Measurements from ENCODE around the gene KRT6C. TPM values are rescaled to one million over a fixed set of nuclear protein-coding genes. Genes with fewer than 3 reads are reported as not detected.

The KRT6C gene
- total and polyA plus RNA-seq, 2 experiments from 2014 or later: not detected

- TF ChIP-seq, protein P1, sequence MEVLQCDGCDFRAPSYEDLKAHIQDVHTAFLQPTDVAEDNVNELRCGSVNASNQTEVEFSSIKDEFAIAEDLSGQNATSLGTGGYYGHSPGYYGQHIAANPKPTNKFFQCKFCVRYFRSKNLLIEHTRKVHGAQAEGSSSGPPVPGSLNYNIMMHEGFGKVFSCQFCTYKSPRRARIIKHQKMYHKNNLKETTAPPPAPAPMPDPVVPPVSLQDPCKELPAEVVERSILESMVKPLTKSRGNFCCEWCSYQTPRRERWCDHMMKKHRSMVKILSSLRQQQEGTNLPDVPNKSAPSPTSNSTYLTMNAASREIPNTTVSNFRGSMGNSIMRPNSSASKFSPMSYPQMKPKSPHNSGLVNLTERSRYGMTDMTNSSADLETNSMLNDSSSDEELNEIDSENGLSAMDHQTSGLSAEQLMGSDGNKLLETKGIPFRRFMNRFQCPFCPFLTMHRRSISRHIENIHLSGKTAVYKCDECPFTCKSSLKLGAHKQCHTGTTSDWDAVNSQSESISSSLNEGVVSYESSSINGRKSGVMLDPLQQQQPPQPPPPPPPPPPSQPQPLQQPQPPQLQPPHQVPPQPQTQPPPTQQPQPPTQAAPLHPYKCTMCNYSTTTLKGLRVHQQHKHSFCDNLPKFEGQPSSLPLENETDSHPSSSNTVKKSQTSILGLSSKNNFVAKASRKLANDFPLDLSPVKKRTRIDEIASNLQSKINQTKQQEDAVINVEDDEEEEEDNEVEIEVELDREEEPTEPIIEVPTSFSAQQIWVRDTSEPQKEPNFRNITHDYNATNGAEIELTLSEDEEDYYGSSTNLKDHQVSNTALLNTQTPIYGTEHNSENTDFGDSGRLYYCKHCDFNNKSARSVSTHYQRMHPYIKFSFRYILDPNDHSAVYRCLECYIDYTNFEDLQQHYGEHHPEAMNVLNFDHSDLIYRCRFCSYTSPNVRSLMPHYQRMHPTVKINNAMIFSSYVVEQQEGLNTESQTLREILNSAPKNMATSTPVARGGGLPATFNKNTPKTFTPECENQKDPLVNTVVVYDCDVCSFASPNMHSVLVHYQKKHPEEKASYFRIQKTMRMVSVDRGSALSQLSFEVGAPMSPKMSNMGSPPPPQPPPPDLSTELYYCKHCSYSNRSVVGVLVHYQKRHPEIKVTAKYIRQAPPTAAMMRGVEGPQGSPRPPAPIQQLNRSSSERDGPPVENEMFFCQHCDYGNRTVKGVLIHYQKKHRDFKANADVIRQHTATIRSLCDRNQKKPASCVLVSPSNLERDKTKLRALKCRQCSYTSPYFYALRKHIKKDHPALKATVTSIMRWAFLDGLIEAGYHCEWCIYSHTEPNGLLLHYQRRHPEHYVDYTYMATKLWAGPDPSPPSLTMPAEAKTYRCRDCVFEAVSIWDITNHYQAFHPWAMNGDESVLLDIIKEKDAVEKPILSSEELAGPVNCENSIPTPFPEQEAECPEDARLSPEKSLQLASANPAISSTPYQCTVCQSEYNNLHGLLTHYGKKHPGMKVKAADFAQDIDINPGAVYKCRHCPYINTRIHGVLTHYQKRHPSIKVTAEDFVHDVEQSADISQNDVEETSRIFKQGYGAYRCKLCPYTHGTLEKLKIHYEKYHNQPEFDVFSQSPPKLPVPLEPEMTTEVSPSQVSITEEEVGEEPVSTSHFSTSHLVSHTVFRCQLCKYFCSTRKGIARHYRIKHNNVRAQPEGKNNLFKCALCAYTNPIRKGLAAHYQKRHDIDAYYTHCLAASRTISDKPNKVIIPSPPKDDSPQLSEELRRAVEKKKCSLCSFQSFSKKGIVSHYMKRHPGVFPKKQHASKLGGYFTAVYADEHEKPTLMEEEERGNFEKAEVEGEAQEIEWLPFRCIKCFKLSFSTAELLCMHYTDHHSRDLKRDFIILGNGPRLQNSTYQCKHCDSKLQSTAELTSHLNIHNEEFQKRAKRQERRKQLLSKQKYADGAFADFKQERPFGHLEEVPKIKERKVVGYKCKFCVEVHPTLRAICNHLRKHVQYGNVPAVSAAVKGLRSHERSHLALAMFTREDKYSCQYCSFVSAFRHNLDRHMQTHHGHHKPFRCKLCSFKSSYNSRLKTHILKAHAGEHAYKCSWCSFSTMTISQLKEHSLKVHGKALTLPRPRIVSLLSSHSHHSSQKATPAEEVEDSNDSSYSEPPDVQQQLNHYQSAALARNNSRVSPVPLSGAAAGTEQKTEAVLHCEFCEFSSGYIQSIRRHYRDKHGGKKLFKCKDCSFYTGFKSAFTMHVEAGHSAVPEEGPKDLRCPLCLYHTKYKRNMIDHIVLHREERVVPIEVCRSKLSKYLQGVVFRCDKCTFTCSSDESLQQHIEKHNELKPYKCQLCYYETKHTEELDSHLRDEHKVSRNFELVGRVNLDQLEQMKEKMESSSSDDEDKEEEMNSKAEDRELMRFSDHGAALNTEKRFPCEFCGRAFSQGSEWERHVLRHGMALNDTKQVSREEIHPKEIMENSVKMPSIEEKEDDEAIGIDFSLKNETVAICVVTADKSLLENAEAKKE (CRISPR knock-in tag; IDR thresholded peaks at IDR 0.05): no peak
- TF ChIP-seq, protein P2, sequence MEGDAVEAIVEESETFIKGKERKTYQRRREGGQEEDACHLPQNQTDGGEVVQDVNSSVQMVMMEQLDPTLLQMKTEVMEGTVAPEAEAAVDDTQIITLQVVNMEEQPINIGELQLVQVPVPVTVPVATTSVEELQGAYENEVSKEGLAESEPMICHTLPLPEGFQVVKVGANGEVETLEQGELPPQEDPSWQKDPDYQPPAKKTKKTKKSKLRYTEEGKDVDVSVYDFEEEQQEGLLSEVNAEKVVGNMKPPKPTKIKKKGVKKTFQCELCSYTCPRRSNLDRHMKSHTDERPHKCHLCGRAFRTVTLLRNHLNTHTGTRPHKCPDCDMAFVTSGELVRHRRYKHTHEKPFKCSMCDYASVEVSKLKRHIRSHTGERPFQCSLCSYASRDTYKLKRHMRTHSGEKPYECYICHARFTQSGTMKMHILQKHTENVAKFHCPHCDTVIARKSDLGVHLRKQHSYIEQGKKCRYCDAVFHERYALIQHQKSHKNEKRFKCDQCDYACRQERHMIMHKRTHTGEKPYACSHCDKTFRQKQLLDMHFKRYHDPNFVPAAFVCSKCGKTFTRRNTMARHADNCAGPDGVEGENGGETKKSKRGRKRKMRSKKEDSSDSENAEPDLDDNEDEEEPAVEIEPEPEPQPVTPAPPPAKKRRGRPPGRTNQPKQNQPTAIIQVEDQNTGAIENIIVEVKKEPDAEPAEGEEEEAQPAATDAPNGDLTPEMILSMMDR (conservative IDR thresholded peaks at IDR 0.05; ENCODE audit: low read depth in 2 of 2): no peak
Observed at GRCh38 chr12:52517888-52518287, 44.3 kb upstream of the KRT6C start (continued).

GRCh38 chr12:52517005-52517835 lies 43.6 kb upstream of the KRT6C start:
- Histone ChIP-seq H3K79me2 (replicated peaks; ENCODE audit: insufficient read depth) (no peaks in the 10 kb centered on the region), H2AFZ (no peak overlapping the region), H3K27ac (ENCODE audit: low read depth) (no peak overlapping the region), H3K36me3 (ENCODE audit: insufficient read depth) (no peaks in the 10 kb centered on the region), H3K4me2 (no peak overlapping the region), H3K27me3 (ENCODE audit: insufficient read depth) (no peaks in the 10 kb centered on the region), H3K4me3 (no peak overlapping the region), H4K20me1 (replicated peaks; ENCODE audit: insufficient read depth) (no peaks in the 10 kb centered on the region), H3K4me1 (ENCODE audit: insufficient read depth) (no peaks in the 10 kb centered on the region), H3F3A (replicated peaks; ENCODE audit: low read depth) (no peaks in the 10 kb centered on the region), H3K9me2 (ENCODE audit: insufficient read depth) (0 out of 2 replicates have a peak, but pooled peaks cover 3% of the 10 kb centered on the region)
- Mint-ChIP-seq H3K36me3 (ENCODE audit: low read depth) (no peaks in the 10 kb centered on the region), H3K27me3 (ENCODE audit: insufficient read depth, low read depth, poor library complexity) (peaks cover 12% of the 10 kb centered on the region), H3K27ac (no peak overlapping the region), H3K4me1 (peaks cover 15% of the 10 kb centered on the region; the same call in 1 of the 3 replicates), H3K9me3 (no peaks in the 10 kb centered on the region), H3K4me3 (no peak overlapping the region)
- DNase-seq (ENCODE audit: low spot score) (no peak), ATAC-seq (no peak)
- TF ChIP-seq, protein P3, sequence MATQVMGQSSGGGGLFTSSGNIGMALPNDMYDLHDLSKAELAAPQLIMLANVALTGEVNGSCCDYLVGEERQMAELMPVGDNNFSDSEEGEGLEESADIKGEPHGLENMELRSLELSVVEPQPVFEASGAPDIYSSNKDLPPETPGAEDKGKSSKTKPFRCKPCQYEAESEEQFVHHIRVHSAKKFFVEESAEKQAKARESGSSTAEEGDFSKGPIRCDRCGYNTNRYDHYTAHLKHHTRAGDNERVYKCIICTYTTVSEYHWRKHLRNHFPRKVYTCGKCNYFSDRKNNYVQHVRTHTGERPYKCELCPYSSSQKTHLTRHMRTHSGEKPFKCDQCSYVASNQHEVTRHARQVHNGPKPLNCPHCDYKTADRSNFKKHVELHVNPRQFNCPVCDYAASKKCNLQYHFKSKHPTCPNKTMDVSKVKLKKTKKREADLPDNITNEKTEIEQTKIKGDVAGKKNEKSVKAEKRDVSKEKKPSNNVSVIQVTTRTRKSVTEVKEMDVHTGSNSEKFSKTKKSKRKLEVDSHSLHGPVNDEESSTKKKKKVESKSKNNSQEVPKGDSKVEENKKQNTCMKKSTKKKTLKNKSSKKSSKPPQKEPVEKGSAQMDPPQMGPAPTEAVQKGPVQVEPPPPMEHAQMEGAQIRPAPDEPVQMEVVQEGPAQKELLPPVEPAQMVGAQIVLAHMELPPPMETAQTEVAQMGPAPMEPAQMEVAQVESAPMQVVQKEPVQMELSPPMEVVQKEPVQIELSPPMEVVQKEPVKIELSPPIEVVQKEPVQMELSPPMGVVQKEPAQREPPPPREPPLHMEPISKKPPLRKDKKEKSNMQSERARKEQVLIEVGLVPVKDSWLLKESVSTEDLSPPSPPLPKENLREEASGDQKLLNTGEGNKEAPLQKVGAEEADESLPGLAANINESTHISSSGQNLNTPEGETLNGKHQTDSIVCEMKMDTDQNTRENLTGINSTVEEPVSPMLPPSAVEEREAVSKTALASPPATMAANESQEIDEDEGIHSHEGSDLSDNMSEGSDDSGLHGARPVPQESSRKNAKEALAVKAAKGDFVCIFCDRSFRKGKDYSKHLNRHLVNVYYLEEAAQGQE (IDR thresholded peaks at IDR 0.05; ENCODE audit: unreplicated experiment): no peak
- TF ChIP-seq NANOG (IDR thresholded peaks at IDR 0.05; ENCODE audit: borderline replicate concordance) (no peak), POLR2AphosphoS5 (IDR thresholded peaks at IDR 0.05; ENCODE audit: low read depth) (no peak), ZNF114 (CRISPR knock-in tag; IDR thresholded peaks at IDR 0.05) (no peak), CREB1 (CRISPR knock-in tag; IDR thresholded peaks at IDR 0.05; ENCODE audit: low read depth) (no peak), STAT1 (IDR thresholded peaks at IDR 0.05; ENCODE audit: unreplicated experiment) (no peak), EZH2 (IDR thresholded peaks at IDR 0.05; ENCODE audit: low read depth, unreplicated experiment) (no peak)
- TF ChIP-seq, protein P4, sequence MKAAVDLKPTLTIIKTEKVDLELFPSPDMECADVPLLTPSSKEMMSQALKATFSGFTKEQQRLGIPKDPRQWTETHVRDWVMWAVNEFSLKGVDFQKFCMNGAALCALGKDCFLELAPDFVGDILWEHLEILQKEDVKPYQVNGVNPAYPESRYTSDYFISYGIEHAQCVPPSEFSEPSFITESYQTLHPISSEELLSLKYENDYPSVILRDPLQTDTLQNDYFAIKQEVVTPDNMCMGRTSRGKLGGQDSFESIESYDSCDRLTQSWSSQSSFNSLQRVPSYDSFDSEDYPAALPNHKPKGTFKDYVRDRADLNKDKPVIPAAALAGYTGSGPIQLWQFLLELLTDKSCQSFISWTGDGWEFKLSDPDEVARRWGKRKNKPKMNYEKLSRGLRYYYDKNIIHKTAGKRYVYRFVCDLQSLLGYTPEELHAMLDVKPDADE (IDR thresholded peaks at IDR 0.05): no peak

Data from GM23338 (cell line).